Caco-2 (cell line): ENCODE measurements around the gene RUNX1. TPM values are rescaled to one million over a fixed set of nuclear protein-coding genes. Genes with fewer than 3 reads are reported as not detected.

Experiments used
- BruUV-seq: library from RNA; stranded (reverse); fragments of 400-500 nt; replicated peaks from 2 replicates; lab custom pipeline; 2021; lab: Mats Ljungman, UMichigan
- CTCF ChIA-PET: fragments of 300-600 bp; sonication (Branson Sonifier 250); formaldehyde crosslinking; loops from one replicate; lab custom pipeline; 2022; ENCODE audit warnings: antibody characterized with exemption; lab: Charles Lee
- POLR2A ChIA-PET: fragments of 300-600 bp; sonication (Branson Sonifier 250); formaldehyde crosslinking; loops from one replicate; lab custom pipeline; 2022; ENCODE audit warnings: antibody characterized with exemption; lab: Charles Lee
- DNase-seq, 2 experiments: peaks; one replicate each; pipeline versions ENCODE4 v3.0.0 to v3.0.0-alpha.2; 2020 to 2022
- H3K27me3 ChIP-seq: replicated peaks from 2 replicates; pipeline ENCODE4 v1.6.0; 2011; ENCODE audit warnings: low read length; ENCODE audit not compliant: control insufficient read depth, insufficient read depth
- H3K36me3 ChIP-seq: 2 replicates; pipeline ENCODE4 v1.5.1; 2011; ENCODE audit warnings: low read length; ENCODE audit not compliant: control insufficient read depth, insufficient read depth
- H3K4me1 ChIP-seq: fragments of 250-450 bp; sonication (Bioruptor Pico); 2 replicates; pipeline ENCODE4 v1.5.1; 2020; ENCODE audit warnings: mild to moderate bottlenecking
- H3K4me3 ChIP-seq: 2 replicates; pipeline ENCODE4 v1.5.1; 2011; ENCODE audit warnings: low read depth, mild to moderate bottlenecking, control low read depth, low read length
- H3K9me3 ChIP-seq: fragments of 250-450 bp; sonication (Bioruptor Pico); 2 replicates; pipeline ENCODE4 v1.5.1; 2020; ENCODE audit warnings: mild to moderate bottlenecking, moderate library complexity
- H3K27ac Mint-ChIP-seq: one replicate; pipeline ENCODE4 v1.8.0; 2022; ENCODE audit warnings: mixed read lengths; ENCODE audit not compliant: unreplicated experiment
- H3K27me3 Mint-ChIP-seq: one replicate; pipeline ENCODE4 v1.8.0; 2022; ENCODE audit warnings: mixed read lengths; ENCODE audit not compliant: insufficient read depth, unreplicated experiment
- H3K36me3 Mint-ChIP-seq: one replicate; pipeline ENCODE4 v1.8.0; 2022; ENCODE audit warnings: mild to moderate bottlenecking, mixed read lengths; ENCODE audit not compliant: insufficient read depth, unreplicated experiment
- H3K4me1 Mint-ChIP-seq: one replicate; pipeline ENCODE4 v1.8.0; 2022; ENCODE audit warnings: low read depth, mixed read lengths; ENCODE audit not compliant: unreplicated experiment
- H3K4me3 Mint-ChIP-seq: one replicate; pipeline ENCODE4 v1.8.0; 2022; ENCODE audit warnings: mild to moderate bottlenecking, moderate library complexity, mixed read lengths; ENCODE audit not compliant: unreplicated experiment
- H3K9me3 Mint-ChIP-seq: one replicate; pipeline ENCODE4 v1.8.0; 2022; ENCODE audit warnings: mixed read lengths; ENCODE audit not compliant: unreplicated experiment
- intact Hi-C: fragments of 100-400 bp; cut with micrococcal nuclease; formaldehyde crosslinking; loops from one replicate; pipeline ENCODE4 v1.10.0; 2022; ENCODE audit not compliant: unreplicated experiment
- total RNA-seq: library from RNA; stranded (reverse); gene quantifications from 2 replicates; pipeline ENCODE4 v1.2.3, GENCODE V29; 2022
- TF ChIP-seq, protein P1 (sequence below), 2 experiments: fragments of 200-600 bp in 1 of 2; IDR thresholded peaks; 1 replicate in 1 of 2; 2 replicates in 1 of 2; pipeline versions ENCODE4 v1.5.1 to v1.8.0; 2011 to 2022; ENCODE audit warnings: antibody characterized with exemption in 1 of 2, control low read depth in 1 of 2, inconsistent platforms in 1 of 2, low read depth in 1 of 2, low read length in 1 of 2, mild to moderate bottlenecking in 1 of 2, moderate library complexity in 1 of 2; ENCODE audit not compliant: insufficient read depth in 1 of 2, severe bottlenecking in 1 of 2, unreplicated experiment in 1 of 2

RUNX1 gene
- total RNA-seq, 1 experiment from 2014 or later, result 11.7 TPM

DNA sequence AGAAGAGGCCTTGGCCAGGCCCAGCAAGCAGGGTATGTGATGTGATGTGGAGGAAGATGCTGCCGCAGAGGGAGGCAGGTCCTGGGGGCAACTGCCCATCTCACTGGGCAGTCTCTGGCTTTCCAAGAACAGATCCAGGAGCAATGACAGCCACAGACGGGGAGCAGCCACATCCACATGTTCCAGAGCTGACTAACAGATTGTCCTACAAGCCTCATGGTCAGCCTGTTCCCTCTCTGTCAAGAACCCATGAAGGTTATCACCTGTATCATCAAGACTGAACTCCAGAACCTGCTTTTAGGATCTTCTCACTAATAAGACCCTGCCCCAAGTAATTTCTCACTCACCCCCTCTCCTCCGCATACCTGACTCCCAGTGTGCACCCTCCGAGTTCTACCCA is 187.8 kb downstream of the RUNX1 start:
- no peak for DNase-seq
- peaks cover 20% of the 10 kb centered on the region for H3K4me1 Mint-ChIP-seq
- no peaks in the 10 kb centered on the region for H3K9me3 Mint-ChIP-seq
- H3K9me3 ChIP-seq, result no peaks in the 10 kb centered on the region
- TF ChIP-seq, protein P1, sequence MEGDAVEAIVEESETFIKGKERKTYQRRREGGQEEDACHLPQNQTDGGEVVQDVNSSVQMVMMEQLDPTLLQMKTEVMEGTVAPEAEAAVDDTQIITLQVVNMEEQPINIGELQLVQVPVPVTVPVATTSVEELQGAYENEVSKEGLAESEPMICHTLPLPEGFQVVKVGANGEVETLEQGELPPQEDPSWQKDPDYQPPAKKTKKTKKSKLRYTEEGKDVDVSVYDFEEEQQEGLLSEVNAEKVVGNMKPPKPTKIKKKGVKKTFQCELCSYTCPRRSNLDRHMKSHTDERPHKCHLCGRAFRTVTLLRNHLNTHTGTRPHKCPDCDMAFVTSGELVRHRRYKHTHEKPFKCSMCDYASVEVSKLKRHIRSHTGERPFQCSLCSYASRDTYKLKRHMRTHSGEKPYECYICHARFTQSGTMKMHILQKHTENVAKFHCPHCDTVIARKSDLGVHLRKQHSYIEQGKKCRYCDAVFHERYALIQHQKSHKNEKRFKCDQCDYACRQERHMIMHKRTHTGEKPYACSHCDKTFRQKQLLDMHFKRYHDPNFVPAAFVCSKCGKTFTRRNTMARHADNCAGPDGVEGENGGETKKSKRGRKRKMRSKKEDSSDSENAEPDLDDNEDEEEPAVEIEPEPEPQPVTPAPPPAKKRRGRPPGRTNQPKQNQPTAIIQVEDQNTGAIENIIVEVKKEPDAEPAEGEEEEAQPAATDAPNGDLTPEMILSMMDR (IDR thresholded peaks at IDR 0.05; ENCODE audit: insufficient read depth in 1 of 2, low read depth in 1 of 2, low read length in 1 of 2, severe bottlenecking in 1 of 2, unreplicated experiment in 1 of 2), result no peak
- peaks cover 20% of the 10 kb centered on the region for H3K36me3 Mint-ChIP-seq
- H3K27me3 Mint-ChIP-seq, result no peaks in the 10 kb centered on the region
- intact Hi-C loops, result no loop called here
- no peaks in the 10 kb centered on the region for H3K27me3 ChIP-seq
- no TSS peak for BruUV-seq
- ChIA-PET CTCF (no interaction called here), POLR2A (interaction anchor here (0.6 kb wide), 1 partner anchor 162 kb away, joined by 3 read pairs; no protein-coding TSS in a partner anchor)
- H3K4me1 ChIP-seq, result peaks cover 9% of the 10 kb centered on the region; the same call in 1 of the 2 replicates
- H3K27ac Mint-ChIP-seq, result no peak overlapping the region
- H3K36me3 ChIP-seq, result no peaks in the 10 kb centered on the region
- H3K4me3 Mint-ChIP-seq, result no peak overlapping the region
- no peak overlapping the region for H3K4me3 ChIP-seq

DNA sequence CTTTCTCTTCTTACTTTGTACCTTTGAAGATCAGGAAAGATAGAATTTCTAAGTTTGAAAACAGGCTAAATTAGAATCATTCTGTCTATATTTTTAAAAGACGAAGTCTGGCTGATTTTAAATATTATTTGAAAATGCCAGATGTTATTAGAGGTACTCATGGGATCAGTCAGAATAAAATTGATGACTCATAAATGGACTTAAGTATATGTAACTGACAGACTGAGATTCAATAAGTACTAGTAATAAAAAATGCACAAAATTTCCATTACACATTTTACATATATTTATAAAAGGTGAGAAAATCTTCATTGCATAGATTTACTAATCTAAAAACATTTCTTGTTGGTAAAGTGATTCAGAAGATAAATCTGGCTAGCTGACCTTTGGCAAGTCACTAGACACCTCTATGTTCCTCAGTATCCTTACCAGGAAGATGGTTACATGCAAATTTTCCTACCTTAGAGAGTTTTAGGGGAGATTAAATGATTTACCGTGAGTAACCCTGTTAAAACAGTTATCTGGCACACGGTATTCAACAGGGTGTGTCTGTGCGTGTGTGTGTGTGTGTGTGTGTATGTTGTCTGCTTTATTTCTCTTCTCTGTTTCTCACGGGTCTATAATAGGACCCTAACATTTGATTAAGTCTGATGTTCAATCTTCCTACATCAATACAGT is 189.0 kb downstream of the RUNX1 start:
- no peak for DNase-seq
- H3K4me1 Mint-ChIP-seq, result peaks cover 9% of the 10 kb centered on the region
- TF ChIP-seq, protein P1 (IDR thresholded peaks at IDR 0.05; ENCODE audit: insufficient read depth in 1 of 2, low read depth in 1 of 2, low read length in 1 of 2, severe bottlenecking in 1 of 2, unreplicated experiment in 1 of 2), result no peak
- ChIA-PET CTCF (no interaction called here), POLR2A (no interaction called here)
- intact Hi-C loops, result no loop called here
- H3K27me3 ChIP-seq, result no peaks in the 10 kb centered on the region
- H3K27me3 Mint-ChIP-seq, result no peaks in the 10 kb centered on the region
- H3K9me3 ChIP-seq, result no peaks in the 10 kb centered on the region
- no peaks in the 10 kb centered on the region for H3K36me3 ChIP-seq
- H3K4me3 ChIP-seq, result no peak overlapping the region
- peaks cover 10% of the 10 kb centered on the region for H3K36me3 Mint-ChIP-seq
- BruUV-seq, result no TSS peak
- H3K27ac Mint-ChIP-seq, result no peak overlapping the region
- peaks cover 8% of the 10 kb centered on the region; the same call in 1 of the 2 replicates for H3K4me1 ChIP-seq
- no peak overlapping the region for H3K4me3 Mint-ChIP-seq
- no peaks in the 10 kb centered on the region for H3K9me3 Mint-ChIP-seq

DNA sequence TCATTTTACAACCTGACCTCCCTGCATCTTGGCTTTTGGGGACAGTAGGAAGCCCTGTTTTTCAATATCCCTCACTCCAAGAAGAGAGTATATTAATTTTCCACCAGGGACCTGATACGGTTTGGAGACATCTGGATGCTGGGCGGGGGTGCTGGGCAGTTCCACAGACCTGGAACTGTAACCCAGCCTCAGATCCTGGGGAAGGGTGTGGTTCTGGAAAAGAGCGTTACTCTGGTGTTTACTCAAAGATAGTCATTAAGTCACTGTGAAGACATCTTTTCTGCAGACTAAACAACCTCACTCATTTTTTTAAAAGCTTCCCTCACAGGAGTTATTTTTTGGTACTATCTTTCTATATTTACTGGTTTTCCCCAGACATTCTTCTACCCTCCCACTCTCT is 190.5 kb downstream of the RUNX1 start:
- ChIA-PET POLR2A (no interaction called here), CTCF (interaction anchor here (0.6 to 1.7 kb wide), 3 partner anchors 11 to 1327 kb away, joined by 3 to 6 read pairs (median 4); no protein-coding TSS in a partner anchor)
- Histone ChIP-seq H3K4me1 (no peaks in the 10 kb centered on the region), H3K9me3 (no peaks in the 10 kb centered on the region), H3K36me3 (no peaks in the 10 kb centered on the region), H3K4me3 (no peak overlapping the region), H3K27me3 (no peaks in the 10 kb centered on the region)
- no peak for DNase-seq
- BruUV-seq, result no TSS peak
- Mint-ChIP-seq H3K36me3 (no peaks in the 10 kb centered on the region), H3K27ac (no peak overlapping the region), H3K4me3 (no peak overlapping the region), H3K4me1 (no peaks in the 10 kb centered on the region), H3K27me3 (no peaks in the 10 kb centered on the region), H3K9me3 (no peaks in the 10 kb centered on the region)
- TF ChIP-seq, protein P1 (IDR thresholded peaks at IDR 0.05; ENCODE audit: insufficient read depth in 1 of 2, low read depth in 1 of 2, low read length in 1 of 2, severe bottlenecking in 1 of 2, unreplicated experiment in 1 of 2), result no peak
- intact Hi-C loops, result no loop called here
